GM12874 (cell line): ENCODE data around the gene DKC1.

ENCODE experiments used
- TF ChIP-seq, protein P1 (sequence below): IDR thresholded peaks from 2 replicates; pipeline ENCODE4 v1.5.1; 2011; ENCODE audit warnings: low read depth, mild to moderate bottlenecking, control low read depth, low read length, moderate library complexity; ENCODE audit not compliant: insufficient read depth

Gene DKC1

DNA sequence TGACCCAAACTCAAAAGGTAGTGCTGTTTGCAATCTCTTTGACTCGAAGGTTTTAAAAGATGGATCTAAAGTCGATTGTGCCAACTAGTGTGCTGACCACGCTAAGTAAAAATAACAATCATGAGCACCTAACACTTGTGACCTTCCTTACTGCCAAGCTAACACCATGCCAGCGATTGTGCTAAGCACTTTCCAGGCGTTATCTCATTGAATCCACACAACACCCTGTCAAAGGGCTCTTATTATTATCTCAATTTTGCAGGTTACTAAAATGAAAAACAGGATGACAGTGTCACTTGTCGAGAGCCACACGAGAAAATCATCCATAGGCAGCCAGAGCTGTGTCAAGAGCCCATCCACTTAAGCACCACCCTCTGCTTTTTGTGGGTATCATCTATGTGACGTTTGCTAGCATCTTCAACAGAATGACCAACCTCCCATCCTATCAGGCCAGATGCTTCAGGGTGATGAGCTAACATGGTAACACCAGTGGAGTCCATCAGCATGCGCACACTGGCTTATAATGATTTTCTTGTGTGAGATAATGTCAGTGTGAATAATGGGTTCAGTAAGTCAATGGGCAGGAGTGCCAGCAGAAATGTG lies 10.9 kb upstream of the DKC1 start:
- TF ChIP-seq, protein P1, sequence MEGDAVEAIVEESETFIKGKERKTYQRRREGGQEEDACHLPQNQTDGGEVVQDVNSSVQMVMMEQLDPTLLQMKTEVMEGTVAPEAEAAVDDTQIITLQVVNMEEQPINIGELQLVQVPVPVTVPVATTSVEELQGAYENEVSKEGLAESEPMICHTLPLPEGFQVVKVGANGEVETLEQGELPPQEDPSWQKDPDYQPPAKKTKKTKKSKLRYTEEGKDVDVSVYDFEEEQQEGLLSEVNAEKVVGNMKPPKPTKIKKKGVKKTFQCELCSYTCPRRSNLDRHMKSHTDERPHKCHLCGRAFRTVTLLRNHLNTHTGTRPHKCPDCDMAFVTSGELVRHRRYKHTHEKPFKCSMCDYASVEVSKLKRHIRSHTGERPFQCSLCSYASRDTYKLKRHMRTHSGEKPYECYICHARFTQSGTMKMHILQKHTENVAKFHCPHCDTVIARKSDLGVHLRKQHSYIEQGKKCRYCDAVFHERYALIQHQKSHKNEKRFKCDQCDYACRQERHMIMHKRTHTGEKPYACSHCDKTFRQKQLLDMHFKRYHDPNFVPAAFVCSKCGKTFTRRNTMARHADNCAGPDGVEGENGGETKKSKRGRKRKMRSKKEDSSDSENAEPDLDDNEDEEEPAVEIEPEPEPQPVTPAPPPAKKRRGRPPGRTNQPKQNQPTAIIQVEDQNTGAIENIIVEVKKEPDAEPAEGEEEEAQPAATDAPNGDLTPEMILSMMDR, result no peak

DNA sequence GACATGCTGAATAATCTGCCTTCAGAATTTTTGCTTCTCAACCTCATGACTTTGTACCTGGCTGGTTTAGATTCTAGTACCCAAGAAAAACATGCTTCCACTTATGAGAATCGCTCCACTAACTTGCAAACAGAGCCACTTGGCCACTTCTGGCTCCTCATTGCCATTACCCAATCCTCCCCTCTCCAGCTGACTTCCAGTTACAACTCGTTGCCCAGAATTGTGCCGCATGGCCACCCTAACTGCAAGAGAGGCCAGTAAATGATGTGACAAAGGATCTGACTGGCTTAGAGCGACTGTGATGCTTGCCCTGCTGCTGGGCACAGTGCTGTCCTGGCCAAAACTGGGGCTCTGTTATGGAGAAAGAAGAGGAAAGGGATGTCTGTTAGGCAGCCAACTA lies 4.0 kb upstream of the DKC1 start:
- TF ChIP-seq, protein P1, result no peak

- TF ChIP-seq, protein P1, result no peak
Observed at GRCh38 chrX:154761977-154762536, 607 bp upstream of the DKC1 start.

GRCh38 chrX:154774622-154775021 lies 12.0 kb downstream of the DKC1 start:
- TF ChIP-seq, protein P1, result no peak

- TF ChIP-seq, protein P1, result no peak
Observed at GRCh38 chrX:154775419-154776349, 13.0 kb downstream of the DKC1 start.

GRCh38 chrX:154776753-154777152 lies 14.1 kb downstream of the DKC1 start:
- TF ChIP-seq, protein P1, result no peak

GRCh38 chrX:154779261-154779660 lies 16.6 kb downstream of the DKC1 start:
- TF ChIP-seq, protein P1, result no peak
